GM18870 (cell line): ENCODE measurements around the gene PASK.
A peak's percentile ranks its signal among the peaks of the same experiment; 100 is the strongest.
"Not testable (repeated sequence)": the region's sequence is repeated elsewhere in the genome, so short reads cannot be mapped to it uniquely, and the experiment has no call there.

ENCODE experiments used
- ATAC-seq: cut with Tn5 transposase; IDR thresholded peaks from one replicate; pipeline ENCODE4 v1.9.1; 2021; ENCODE audit warnings: moderate library complexity; ENCODE audit not compliant: unreplicated experiment

PASK gene

DNA sequence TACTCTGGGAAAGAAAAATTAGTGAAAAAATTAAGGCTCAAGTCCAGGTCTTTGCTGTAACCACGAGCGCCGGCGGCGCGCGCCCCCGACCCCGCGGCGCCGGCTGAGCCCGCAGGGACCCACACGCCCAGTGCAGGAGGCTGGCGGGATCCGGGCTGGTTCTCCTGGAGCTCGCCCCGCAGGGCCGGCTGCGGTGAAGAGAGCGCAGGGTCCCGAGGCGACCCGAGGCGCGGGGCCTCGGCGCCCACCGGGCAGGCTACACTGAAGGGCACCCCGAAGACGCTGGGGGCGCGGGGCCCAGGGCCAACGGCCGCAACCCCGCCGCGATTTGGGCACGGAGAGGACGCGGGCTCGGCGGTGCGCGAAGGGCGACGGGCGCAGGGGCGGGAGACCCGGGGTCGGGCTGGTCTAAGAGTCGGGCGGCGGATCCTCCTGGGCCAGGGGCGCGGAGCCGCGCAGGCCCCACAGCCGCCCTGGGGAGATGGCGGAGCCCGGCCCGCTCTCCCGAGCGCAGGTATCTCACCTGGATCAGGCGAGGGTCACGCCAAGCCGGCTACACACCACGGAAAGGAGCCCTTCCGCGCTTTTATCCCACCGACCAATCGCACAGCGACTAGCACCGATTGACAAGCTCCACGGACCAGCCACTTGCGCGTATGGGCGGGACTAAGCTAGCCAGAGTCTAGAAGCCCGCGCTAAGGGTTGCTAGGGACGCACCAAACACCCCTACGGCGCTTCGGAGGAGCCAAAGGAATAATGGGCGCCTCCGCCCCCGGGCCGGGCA lies at the start of gene PASK:
Gene PASK, minus strand, starts transcription at position 582 of the 784 bp plus-strand sequence. CDS start 6,440 bp downstream, outside the sequence.
- ATAC-seq = peak; percentile 69

DNA sequence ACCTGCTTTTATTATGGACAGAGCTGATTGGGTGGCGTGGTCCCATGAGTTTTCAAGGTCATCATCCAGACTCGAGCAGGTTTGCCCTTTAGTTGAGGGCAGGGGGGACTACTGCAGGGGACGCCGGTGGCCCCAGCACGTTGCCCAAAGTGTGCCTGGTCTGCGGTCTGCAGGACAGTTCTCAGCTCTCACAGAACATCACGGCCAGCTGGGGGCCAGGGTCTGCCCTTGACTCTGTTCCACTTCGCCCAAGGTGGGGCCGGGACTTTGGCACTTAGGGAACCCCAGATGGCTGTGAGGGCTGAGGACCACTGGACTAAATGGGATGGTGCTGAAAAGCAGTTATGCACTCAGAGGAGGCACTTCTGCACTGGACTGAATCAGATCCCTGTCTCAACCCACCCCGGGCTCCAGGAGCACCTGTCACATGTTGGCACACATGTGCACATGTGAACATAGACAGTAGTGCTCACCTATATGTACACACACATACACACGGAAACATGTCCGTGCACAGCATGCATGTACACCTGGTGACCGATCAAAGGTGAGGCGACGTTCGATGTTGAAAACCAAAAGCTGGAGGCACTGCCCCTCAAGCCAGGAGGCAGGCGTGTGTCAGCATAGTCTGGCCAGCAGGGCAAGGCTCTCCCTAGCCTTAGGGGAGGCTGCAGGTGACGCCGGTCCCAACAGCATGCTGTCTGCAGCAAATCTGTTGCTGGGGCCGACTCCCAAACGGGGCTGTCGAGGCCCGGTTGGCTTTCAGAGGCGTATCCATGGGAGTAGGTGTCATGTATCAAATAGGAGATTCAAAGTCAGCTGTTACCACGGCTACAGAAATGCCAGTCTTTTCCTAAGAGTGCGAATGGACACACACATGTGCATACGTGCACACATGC lies 49.4 kb upstream of the PASK start:
- no peak for ATAC-seq

DNA sequence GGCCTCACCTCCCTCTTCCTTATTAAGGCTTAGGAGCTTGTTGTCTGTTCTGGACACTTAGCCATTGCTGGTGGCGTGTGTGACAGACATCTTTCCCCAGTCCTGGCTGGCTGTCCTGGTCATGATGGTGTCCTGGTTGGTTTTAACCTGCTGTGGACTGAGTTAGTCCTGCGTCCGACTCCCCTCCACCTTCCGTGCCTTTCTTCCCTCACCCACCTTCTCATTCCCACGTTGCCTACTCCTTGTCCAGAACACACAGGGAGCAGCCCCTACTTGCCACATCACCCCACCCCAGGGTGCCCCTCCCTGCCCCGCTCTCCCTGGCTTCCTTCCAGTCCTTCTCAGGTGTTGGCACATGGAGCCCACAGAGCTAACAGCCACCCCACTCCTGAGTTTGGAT lies 48.7 kb upstream of the PASK start:
- ATAC-seq = no peak

DNA sequence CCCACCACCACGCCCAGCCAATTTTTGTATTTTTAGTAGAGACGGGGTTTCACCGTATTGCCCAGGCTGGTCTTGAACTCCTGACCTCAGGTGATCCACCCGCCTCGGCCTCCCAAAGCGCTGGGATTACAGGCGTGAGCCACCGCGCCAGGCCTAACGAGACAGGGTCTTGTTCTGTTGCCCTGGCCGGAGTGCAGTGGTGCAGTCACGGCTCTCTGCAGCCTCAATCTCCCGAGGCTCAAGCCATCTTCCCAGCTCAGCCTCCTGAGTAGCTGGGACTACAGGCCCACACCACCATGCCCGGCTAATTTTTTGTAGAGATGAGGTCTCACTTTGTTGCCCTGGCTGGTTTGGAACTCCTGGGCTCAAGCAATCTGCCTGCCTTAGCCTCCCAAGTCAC lies 48.0 kb upstream of the PASK start:
- not testable (repeated sequence) for ATAC-seq

DNA sequence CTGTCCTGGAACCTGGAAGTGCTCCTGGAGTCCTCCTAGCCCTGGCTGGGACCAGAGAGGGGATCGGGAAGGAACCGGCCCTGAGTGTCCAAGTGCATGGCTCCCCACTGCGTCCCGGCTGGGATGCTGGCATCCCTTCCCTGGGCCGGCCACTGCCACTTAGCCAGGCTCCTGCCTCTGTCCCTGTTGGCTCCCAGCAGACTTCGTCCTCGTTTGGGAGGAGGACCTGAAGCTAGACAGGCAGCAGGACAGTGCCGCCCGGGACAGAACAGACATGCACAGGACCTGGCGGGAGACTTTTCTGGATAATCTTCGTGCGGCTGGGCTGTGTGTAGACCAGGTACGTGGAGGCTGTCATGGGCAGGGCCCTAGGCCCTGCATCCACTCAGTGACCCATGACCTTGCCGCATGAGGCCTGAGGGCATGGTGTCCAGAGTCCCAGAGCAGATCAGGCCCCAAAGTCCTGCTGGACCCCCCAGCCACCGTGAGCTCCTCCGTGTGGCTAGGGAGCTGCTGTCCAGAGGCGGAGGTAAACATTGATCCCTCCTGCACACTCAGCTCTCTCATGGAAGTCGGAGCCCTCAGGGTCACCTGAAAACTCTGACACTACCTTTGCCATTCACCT lies 46.3 kb upstream of the PASK start:
- no peak for ATAC-seq

- ATAC-seq = no peak
Observed at GRCh38 chr2:241194811-241195210, 45.5 kb upstream of the PASK start.

- ATAC-seq = no peak
Observed at GRCh38 chr2:241193271-241193670, 44.0 kb upstream of the PASK start.

DNA sequence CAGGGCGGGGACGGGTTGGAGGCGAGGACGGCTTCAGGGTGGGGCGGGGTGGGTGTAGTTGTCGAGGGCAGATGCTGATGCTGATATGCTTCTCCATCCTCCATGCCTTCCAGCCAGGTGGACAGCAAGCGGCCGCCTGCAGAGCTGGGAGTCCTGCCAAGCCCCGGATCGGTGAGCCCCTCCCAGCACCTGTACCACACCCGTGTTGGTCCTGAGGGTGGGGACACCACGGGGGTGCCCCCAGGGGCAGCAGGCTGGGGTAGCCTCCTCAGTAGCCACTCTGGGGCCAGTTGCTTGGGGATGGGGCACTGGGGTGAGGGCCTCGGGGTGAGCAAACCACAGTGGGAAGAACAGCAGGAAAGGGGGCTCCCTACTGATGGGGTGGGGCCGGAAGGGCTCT lies 41.8 kb upstream of the PASK start:
- ATAC-seq = no peak

GRCh38 chr2:241190291-241190981 lies 41.2 kb upstream of the PASK start:
- ATAC-seq = no peak

- ATAC-seq = no peak
Observed at GRCh38 chr2:241189856-241190201, 40.6 kb upstream of the PASK start.

GRCh38 chr2:241189093-241189855 lies 40.0 kb upstream of the PASK start:
- ATAC-seq = no peak

- ATAC-seq = no peak
Observed at GRCh38 chr2:241188361-241189092, 39.3 kb upstream of the PASK start, which contains the start of gene ANO7. ANO7 (plus strand) TSS chr2:241188677; CDS start chr2:241190064, 1,387 bp downstream.

GRCh38 chr2:241187918-241188234 lies 38.6 kb upstream of the PASK start:
- ATAC-seq = no peak

DNA sequence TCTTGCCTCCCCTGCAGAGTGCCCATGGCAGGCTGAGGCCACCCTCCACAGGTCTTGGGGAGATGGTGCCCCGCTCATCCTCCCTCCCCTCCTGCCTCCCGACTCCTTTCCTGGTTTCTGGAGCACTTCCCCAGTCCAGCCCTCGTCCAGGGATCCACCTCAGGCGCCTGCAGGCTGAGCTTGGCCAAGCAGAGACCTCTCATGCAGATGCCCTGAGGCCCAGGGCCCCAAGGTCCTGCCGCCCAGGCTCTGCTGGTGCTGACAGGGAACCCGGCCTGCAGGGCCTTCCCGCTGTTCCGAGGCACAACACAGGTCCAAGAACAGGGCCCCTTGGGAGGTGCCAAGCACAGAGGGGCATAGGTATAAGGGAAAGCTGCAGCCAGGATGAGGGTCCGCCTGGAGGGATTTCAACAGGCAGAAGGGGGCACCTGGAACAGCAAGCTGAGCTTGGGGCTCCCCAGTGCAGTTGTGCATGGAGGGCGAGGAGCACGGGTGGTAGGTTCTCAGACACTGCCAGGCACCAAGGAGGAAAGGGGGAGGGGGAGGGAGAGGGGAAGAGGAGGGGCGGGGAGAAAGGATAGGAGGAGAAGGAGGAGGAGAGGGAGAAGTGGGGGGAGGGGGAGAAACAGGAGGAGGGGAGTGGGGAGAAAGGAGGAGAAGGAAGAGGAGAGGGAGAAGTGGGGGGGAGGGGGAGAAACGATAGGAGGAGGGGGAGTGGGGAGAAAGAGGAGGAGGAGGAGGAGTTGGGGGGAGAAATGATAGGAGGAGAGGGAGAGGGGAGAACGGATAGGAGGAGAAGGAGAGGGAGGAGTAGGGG lies 38.0 kb upstream of the PASK start:
- ATAC-seq = no peak

DNA sequence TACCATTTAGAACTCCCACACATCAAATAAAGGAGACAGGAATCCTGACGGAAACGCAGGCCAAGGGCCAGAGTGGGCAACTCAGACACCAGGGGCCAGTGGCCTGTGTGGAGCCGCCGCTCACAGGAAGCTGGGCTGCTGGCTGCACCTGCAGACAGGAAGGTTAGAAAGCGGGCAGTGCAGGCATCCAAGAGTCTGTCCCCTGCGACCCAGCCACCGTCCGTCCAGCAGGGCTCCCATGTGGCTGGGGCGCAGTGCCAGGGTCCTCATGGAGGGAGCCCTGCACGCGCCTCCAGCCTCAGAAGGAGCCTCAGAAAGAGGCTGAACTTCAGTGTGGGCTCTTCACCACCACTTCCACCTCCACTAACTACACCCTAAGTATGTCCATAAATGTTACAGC lies 36.7 kb upstream of the PASK start:
- ATAC-seq = no peak

- no peak for ATAC-seq
Observed at GRCh38 chr2:241184901-241185300, 35.6 kb upstream of the PASK start.

- no peak for ATAC-seq
Observed at GRCh38 chr2:241183221-241183620, 33.9 kb upstream of the PASK start.

DNA sequence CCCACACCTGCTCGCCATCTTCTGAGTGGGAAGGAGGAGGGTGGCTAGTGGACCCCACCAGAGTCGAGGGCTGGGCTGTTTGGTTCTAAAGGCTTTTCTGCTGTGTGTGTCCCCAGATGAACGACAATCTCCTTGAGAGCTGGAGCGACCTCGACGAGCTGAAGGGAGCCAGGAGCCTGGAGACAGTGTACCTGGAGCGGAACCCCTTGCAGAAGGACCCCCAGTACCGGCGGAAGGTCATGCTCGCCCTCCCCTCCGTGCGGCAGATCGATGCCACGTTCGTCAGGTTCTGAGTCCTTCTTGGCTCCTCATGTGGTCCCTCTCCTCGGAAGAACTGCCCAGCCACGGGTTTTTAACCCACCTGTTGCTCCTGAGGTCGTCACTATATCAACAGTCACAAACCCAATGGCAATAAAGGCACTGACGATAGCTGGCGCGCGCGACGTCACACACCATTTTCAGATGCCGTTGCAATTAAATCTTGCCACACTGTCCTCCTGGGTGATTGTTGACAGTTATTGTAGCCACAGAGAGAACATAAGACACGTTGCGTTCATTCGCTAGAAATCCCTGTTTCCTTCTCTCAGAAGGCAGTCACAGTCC lies 33.4 kb upstream of the PASK start:
- ATAC-seq = no peak
